Activated CD8-positive, alpha-beta memory T cell treated with anti-CD3 and anti-CD28 coated beads for 4 hours (primary cell): ENCODE results near the gene EIF4H.
"Not testable (repeated sequence)": the region's sequence is repeated elsewhere in the genome, so short reads cannot be mapped to it uniquely, and the experiment has no call there.

Experiments used
- DNase-seq, 2 donors: peaks; one replicate each; pipeline ENCODE4 v3.0.0-alpha.2; 2020; ENCODE audit warnings: low read depth in 2 of 2

The EIF4H gene

GRCh38 chr7:74175340-74175739 is 1.2 kb downstream of the EIF4H start:
- DNase-seq: no peak

- no peak for DNase-seq
These were observed 2.4 kb downstream of the EIF4H start for GRCh38 chr7:74176555-74176954.

- no peak for DNase-seq
These were observed 4.5 kb downstream of the EIF4H start for GRCh38 chr7:74178632-74179031.

GRCh38 chr7:74179935-74180604 is 5.9 kb downstream of the EIF4H start:
- DNase-seq: no peak

- no peak for DNase-seq
These were observed 6.7 kb downstream of the EIF4H start for GRCh38 chr7:74180866-74181265.

GRCh38 chr7:74181821-74182220 is 7.7 kb downstream of the EIF4H start:
- DNase-seq: no peak

GRCh38 chr7:74182453-74183090 is 8.4 kb downstream of the EIF4H start:
- no peak for DNase-seq

GRCh38 chr7:74183142-74183541 is 9.0 kb downstream of the EIF4H start:
- DNase-seq: no peak

- DNase-seq: no peak
These were observed 9.7 kb downstream of the EIF4H start for GRCh38 chr7:74183653-74184450.

- no peak for DNase-seq
These were observed 10.9 kb downstream of the EIF4H start for GRCh38 chr7:74185016-74185415.

GRCh38 chr7:74185636-74186035 is 11.5 kb downstream of the EIF4H start:
- DNase-seq: no peak

- no peak for DNase-seq
These were observed 13.9 kb downstream of the EIF4H start for GRCh38 chr7:74187915-74188675.

- DNase-seq: no peak
These were observed 16.1 kb downstream of the EIF4H start for GRCh38 chr7:74190259-74190658.

GRCh38 chr7:74191231-74191630 is 17.1 kb downstream of the EIF4H start:
- DNase-seq: no peak

- no peak for DNase-seq
These were observed 18.9 kb downstream of the EIF4H start for GRCh38 chr7:74193054-74193453.

- DNase-seq: no peak
These were observed 19.8 kb downstream of the EIF4H start for GRCh38 chr7:74193913-74194312.

- DNase-seq: no peak
These were observed 20.5 kb downstream of the EIF4H start for GRCh38 chr7:74194686-74195085.

GRCh38 chr7:74195139-74195860 is 21.1 kb downstream of the EIF4H start:
- DNase-seq: not testable (repeated sequence)

- DNase-seq: not testable (repeated sequence)
These were observed 22.0 kb downstream of the EIF4H start for GRCh38 chr7:74195968-74196654.

- DNase-seq: no peak
These were observed 23.4 kb downstream of the EIF4H start for GRCh38 chr7:74197449-74198124.
